ENCODE data around the gene NKAIN2.

Gene NKAIN2

GRCh38 chr6:124795643-124796463 is 992.2 kb downstream of the NKAIN2 start:
- no peak for DNase-seq

GRCh38 chr6:124796464-124796970 is 992.9 kb downstream of the NKAIN2 start:
- no peak for DNase-seq

GRCh38 chr6:124797224-124797623 is 993.6 kb downstream of the NKAIN2 start:
- no peak for DNase-seq

- no peak for DNase-seq
Observed at GRCh38 chr6:124798942-124799496, 995.4 kb downstream of the NKAIN2 start.

- DNase-seq: no peak
Observed at GRCh38 chr6:124799638-124800037, 996.0 kb downstream of the NKAIN2 start.

GRCh38 chr6:124800222-124800621 is 996.6 kb downstream of the NKAIN2 start:
- DNase-seq: no peak

GRCh38 chr6:124812067-124812466 is 1008.4 kb downstream of the NKAIN2 start:
- no peak for DNase-seq

- no peak for DNase-seq
Observed at GRCh38 chr6:124819346-124819745, 1015.7 kb downstream of the NKAIN2 start.

- no peak for DNase-seq
Observed at GRCh38 chr6:124822204-124822613, 1018.5 kb downstream of the NKAIN2 start.

GRCh38 chr6:124822721-124823120 is 1019.1 kb downstream of the NKAIN2 start:
- DNase-seq: no peak

- DNase-seq: no peak
Observed at GRCh38 chr6:124823240-124824111, 1019.8 kb downstream of the NKAIN2 start.

- DNase-seq: no peak
Observed at GRCh38 chr6:124825564-124825963, 1021.9 kb downstream of the NKAIN2 start.

GRCh38 chr6:124829822-124830221 is 1026.2 kb downstream of the NKAIN2 start:
- DNase-seq: no peak

GRCh38 chr6:124830506-124830905 is 1026.8 kb downstream of the NKAIN2 start:
- no peak for DNase-seq

GRCh38 chr6:124854338-124854922 is 1050.8 kb downstream of the NKAIN2 start:
- DNase-seq: no peak

GRCh38 chr6:124857746-124858145 is 1054.1 kb downstream of the NKAIN2 start:
- no peak for DNase-seq

- DNase-seq: no peak
Observed at GRCh38 chr6:124858564-124858963, 1054.9 kb downstream of the NKAIN2 start.

GRCh38 chr6:124859366-124859765 is 1055.7 kb downstream of the NKAIN2 start:
- DNase-seq: no peak

- DNase-seq: no peak
Observed at GRCh38 chr6:124866040-124866439, 1062.4 kb downstream of the NKAIN2 start.

- DNase-seq: no peak
Observed at GRCh38 chr6:124867121-124867520, 1063.5 kb downstream of the NKAIN2 start.

GRCh38 chr6:124868481-124868880 is 1064.8 kb downstream of the NKAIN2 start:
- DNase-seq: no peak

- no peak for DNase-seq
Observed at GRCh38 chr6:124869416-124869815, 1065.8 kb downstream of the NKAIN2 start.
